SH-SY5Y (cell line): ENCODE measurements around the gene OSBP.

Source experiments
- GATA2 ChIP-seq: IDR thresholded peaks from 2 replicates; pipeline ENCODE4 v1.6.1; 2011; ENCODE audit warnings: mild to moderate bottlenecking, low read depth, low read length
- GATA3 ChIP-seq: IDR thresholded peaks from 2 replicates; pipeline ENCODE4 v1.6.1; 2011; ENCODE audit warnings: low read depth, mild to moderate bottlenecking, low read length, moderate library complexity

DNA sequence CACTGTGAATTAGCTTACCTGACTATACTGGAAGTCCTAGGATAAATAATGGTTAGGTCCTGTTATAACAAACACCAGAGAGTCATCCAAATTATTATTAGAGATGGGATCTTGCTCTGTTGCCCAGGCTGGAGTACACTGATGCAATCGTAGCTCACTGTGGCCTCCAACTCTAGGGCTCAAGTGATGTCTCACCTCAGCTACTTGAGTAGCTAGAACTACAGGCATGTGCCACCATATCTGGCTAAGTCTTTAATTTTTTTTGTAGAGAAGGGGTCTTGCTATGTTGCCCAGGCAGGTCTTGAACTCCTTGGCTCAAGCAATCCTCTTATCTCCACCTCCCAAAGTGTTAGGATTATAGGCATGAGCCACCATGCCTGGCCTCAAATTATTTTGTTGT is 37.2 kb downstream of the OSBP start:
- TF ChIP-seq GATA2 (no peak), GATA3 (no peak)
